ENCODE measurements around the gene WDR62. TPM values are rescaled to one million over a fixed set of nuclear protein-coding genes. Genes with fewer than 3 reads are reported as not detected.

The WDR62 gene
- total RNA-seq, 1 donor, result 7.8 TPM

- peak; percentile 17 for DNase-seq (ENCODE audit: low read depth)
- H3K4me3 ChIP-seq (ENCODE audit: low read depth, low read length), result no peak overlapping the region
- TF ChIP-seq CTCF (IDR thresholded peaks at IDR 0.05; ENCODE audit: insufficient read depth, low read depth, low read length), result no peak
These were observed 82.4 kb downstream of the WDR62 start for GRCh38 chr19:36136964-36137686.

GRCh38 chr19:36139120-36139472 is 84.4 kb downstream of the WDR62 start:
- no peak for TF ChIP-seq CTCF (IDR thresholded peaks at IDR 0.05; ENCODE audit: insufficient read depth, low read depth, low read length)
- no peak for DNase-seq (ENCODE audit: low read depth)
- H3K4me3 ChIP-seq (ENCODE audit: low read depth, low read length), result peak overlapping the region; percentile 83

- no peak for TF ChIP-seq CTCF (IDR thresholded peaks at IDR 0.05; ENCODE audit: insufficient read depth, low read depth, low read length)
- DNase-seq (ENCODE audit: low read depth), result peak; percentile 95
- H3K4me3 ChIP-seq (ENCODE audit: low read depth, low read length), result peak within 1 kb of the TSS; percentile 83
These were observed 85.0 kb downstream of the WDR62 start, which contains the start of gene CAPNS1 for GRCh38 chr19:36139473-36140303. TSS of gene CAPNS1 (plus strand) at chr19:36140066. CDS start at chr19:36141012, 946 bp downstream.

- peak overlapping the region; percentile 83 for H3K4me3 ChIP-seq (ENCODE audit: low read depth, low read length)
- DNase-seq (ENCODE audit: low read depth), result peak; percentile 44
- no peak for TF ChIP-seq CTCF (IDR thresholded peaks at IDR 0.05; ENCODE audit: insufficient read depth, low read depth, low read length)
These were observed 85.8 kb downstream of the WDR62 start for GRCh38 chr19:36140304-36141038.

GRCh38 chr19:36141039-36141927 is 86.6 kb downstream of the WDR62 start:
- H3K4me3 ChIP-seq (ENCODE audit: low read depth, low read length), result peak overlapping the region; percentile 83
- no peak for TF ChIP-seq CTCF (IDR thresholded peaks at IDR 0.05; ENCODE audit: insufficient read depth, low read depth, low read length)
- DNase-seq (ENCODE audit: low read depth), result peak; percentile 78

GRCh38 chr19:36142046-36142445 is 87.3 kb downstream of the WDR62 start:
- no peak for DNase-seq (ENCODE audit: low read depth)
- no peak overlapping the region for H3K4me3 ChIP-seq (ENCODE audit: low read depth, low read length)
- no peak for TF ChIP-seq CTCF (IDR thresholded peaks at IDR 0.05; ENCODE audit: insufficient read depth, low read depth, low read length)

All from fibroblast of villous mesenchyme (primary cell).